Choroid plexus epithelial cell (primary cell): Measurements from ENCODE around the gene PLOD3.

Experiments
- DNase-seq: peaks from one replicate; pipeline ENCODE4 v3.0.0-alpha.2; 2010; ENCODE audit warnings: low read depth
- H3K4me3 ChIP-seq: 2 replicates; pipeline ENCODE4 v1.5.1; 2011; ENCODE audit warnings: low read depth, mild to moderate bottlenecking, control low read depth, low read length, moderate library complexity
- CTCF ChIP-seq: conservative IDR thresholded peaks from 2 replicates; pipeline ENCODE4 v1.5.1; 2011; ENCODE audit warnings: low read depth, mild to moderate bottlenecking, control low read depth, inconsistent platforms, low read length, moderate library complexity

PLOD3 gene

GRCh38 chr7:101163279-101164070, 53.9 kb downstream of the PLOD3 start:
- TF ChIP-seq CTCF = no peak
- DNase-seq = no peak
- peak overlapping the region; percentile 42 for H3K4me3 ChIP-seq

GRCh38 chr7:101162551-101163278, 54.7 kb downstream of the PLOD3 start:
- DNase-seq = peak; percentile 54
- peak overlapping the region; percentile 24 for H3K4me3 ChIP-seq
- no peak for TF ChIP-seq CTCF

DNA sequence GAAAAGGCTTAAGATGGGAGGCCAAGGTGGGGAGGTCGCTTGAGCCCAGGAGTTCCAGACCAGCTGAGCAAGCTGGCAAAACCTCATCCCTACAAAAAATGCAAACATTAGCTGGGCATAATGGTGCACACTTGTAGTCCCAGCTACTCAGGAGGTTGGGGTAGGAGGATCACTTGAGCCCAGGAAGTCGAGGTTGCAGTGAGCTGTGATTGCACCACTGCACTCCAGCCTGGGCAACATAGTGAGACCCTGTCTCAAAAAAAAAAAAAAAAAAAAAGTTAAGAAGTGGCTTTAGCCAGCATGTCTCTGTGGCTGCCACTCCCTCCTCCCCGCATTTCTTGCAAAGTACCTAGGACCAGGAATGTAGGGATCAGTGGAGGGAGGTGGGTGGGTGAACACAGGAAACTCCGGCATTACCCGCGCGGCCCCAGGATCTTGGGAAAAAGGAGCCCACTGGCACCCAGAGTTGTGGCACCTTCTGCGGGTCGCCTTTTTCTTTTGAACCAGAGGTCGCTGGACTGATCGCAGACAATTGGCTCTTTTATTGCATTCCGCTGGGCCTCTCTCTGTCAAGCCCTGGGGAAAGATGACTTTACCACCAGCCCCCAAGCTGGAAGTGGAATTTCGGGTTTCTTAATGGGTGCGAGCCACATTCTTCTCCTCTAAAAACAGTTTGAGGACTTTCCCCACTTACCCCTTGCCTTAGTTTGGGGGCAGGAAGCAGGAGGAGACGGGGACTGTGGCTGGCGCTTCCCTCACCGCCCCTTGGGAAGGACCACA, 55.5 kb downstream of the PLOD3 start:
- no peak for TF ChIP-seq CTCF
- H3K4me3 ChIP-seq = no peak overlapping the region
- no peak for DNase-seq

DNA sequence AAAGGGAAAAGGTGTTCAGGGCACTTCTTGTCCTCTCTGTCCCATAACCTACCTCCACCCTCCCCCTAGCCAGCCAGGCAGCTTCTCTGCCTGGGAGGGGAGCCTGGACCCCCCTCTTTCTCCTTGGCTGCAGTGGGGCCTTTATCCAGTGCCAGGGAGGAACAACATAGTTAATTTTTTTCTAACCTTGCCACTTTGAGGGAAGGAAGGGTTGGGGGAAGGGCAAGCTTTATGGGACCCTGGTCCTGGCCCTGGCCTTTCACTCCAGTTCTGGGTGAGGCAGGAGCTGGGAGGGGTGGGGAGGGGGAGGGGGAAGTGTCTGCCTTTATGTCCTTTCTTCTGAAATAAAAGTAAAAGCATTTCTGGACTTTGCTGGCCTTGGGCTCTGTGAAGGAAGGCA, 56.5 kb downstream of the PLOD3 start:
- no peak overlapping the region for H3K4me3 ChIP-seq

DNA sequence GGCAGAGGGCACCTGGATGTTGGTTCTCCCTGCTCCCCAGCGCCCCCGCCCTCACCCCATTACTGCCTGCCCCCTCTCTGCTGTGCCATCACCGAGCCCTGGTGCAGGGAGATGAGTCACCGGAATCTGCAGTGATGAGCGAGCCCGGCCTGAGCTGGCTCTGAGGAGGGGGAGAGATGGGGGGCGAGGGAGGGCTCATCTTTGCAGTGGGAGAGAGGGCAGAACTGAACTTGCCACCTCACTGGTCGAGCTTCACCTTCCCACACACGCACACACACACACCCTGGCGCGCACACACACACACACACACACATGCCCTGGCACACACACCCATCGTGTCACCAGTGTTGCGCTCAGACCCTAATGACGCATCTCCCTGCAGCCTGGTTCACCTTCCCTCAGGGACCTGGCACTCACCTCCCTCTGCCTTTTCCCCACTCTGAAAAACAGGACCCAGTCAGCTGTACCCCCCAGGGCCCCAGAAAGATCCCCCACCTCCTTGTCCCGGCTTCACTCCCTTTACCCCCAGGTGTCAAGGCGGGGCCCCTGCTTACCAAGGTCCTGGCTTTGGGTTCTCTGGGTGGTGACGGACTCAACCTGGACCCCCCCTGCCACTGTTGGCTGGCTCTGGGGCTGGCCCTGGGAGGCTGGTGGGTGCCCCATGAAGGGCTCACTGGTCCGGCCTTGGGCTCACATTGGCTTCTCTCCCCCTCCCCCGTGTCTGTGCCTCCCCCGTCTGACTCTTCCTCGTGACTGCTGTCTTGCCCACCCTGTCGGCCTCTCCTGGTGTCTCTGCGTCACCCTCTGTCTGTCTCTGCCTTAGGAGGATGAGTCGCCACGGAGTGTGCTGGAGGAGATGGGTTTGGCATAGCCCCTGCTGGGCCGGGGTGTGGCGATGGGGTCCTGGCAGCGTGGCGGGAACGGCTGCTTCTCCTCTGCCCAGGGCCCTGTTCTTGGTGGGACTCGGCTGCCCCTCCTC, 57.4 kb downstream of the PLOD3 start:
- TF ChIP-seq CTCF = no peak
- DNase-seq = no peak
- H3K4me3 ChIP-seq = no peak overlapping the region

More for the DNA sequence above, 56.5 kb downstream of the PLOD3 start:
- no peak for DNase-seq
- no peak for TF ChIP-seq CTCF
